Stimulated activated CD4-positive, alpha-beta T cell treated with anti-CD3 and anti-CD28 coated beads, Interleukin-1b, Interleukin-23, amount 100 ng/mL, for 4 hours (primary cell): ENCODE data around the gene TCEA3.
"Not testable (repeated sequence)": the region's sequence is repeated elsewhere in the genome, so short reads cannot be mapped to it uniquely, and the experiment has no call there.

ENCODE experiments used
- DNase-seq, 2 donors: peaks; one replicate each; pipeline ENCODE4 v3.0.0-alpha.2; 2020; ENCODE audit warnings: low read depth in 2 of 2

Gene TCEA3

DNA sequence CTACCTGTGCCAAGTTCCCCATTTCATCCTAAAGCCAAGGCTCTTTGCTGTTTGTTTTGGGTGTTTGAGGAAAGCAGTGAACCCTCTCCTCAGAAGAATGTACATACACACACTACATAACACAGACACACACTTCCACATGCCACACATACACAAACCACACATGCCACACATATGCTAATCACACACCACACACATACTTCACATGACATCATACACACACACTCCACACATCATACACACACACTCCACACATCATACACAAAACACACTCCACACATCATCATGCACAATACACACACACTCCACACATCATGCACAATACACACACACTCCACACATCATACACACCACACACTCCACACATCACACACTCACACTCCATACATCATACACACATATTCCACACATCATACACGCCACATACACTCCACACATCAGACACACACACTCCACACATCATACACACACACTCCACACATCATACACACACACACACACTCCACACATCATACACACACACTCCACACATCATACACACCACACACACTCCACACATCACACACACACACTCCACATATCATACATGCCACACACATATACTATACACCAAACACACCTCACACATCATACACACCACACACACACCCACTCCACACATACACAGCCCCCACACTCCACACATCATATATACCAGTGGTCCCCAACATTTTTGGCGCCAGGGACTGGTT, 32.3 kb downstream of the TCEA3 start:
- no peak for DNase-seq

DNA sequence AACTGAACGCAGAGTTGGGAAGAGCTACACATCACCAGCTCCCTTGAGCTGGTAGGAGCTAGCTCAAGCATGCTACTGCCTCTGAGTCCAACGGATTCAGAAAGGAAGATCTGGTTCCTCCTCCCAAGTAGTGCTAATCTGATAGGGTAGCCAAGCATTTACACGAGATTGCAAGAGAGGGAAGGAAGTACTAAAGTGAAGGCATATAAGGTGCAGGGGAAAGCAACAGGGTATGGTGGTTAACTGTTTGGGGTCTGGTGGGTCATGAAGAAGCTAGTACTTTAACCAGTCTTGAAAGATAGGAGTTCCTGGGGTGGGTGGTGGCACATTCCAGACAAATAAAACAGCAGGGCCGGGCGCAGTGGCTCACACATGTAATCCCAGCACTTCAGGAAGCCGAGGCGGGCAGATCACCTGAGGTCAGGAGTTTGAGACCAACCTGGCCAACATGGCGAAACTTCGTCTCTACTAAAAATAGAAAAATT, 34.7 kb downstream of the TCEA3 start:
- DNase-seq = no peak

DNA sequence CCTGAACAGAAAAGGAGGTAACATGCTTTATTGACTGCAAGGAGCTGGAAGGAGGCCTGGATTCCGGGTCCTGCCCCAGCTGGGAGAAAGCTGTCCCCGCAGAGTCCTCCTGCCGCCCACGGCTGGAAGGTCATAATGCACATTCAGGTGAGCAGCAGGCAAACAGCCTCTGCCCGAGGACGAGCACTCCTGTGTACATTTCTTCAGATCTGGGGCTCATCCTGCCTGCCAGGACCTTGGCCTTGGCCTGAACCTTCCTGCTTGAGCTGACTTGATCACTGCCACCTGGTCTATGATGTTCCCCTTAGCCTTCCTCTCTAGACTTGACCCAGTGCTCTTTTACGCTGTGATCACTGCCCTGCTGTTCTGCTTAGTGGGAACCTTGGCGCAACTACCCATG, 37.1 kb downstream of the TCEA3 start:
- DNase-seq = no peak

DNA sequence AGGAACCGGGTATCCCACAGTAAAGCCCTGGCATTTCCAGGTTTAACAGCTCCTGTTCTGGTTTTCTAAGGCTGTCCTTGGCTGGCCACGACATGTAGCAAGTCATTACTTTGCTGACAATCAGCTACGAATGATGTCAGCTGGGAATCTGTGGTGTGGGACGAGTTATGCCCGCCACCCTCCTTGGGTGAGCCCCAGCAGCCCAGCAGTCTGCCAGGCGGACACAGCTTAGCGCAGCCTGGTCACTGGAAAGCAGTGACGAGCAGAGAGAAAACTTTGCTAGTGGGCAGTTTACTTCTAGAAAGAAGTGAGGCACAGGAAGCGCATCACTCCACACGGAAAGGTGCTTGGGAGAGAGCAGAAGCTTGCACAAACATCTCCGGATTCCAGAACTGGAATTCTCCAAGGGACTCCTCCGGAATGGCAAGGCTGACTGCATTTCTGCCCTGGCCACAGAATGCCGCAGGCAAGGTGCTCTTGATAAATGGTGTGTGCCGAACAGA, 39.4 kb downstream of the TCEA3 start:
- DNase-seq = no peak

DNA sequence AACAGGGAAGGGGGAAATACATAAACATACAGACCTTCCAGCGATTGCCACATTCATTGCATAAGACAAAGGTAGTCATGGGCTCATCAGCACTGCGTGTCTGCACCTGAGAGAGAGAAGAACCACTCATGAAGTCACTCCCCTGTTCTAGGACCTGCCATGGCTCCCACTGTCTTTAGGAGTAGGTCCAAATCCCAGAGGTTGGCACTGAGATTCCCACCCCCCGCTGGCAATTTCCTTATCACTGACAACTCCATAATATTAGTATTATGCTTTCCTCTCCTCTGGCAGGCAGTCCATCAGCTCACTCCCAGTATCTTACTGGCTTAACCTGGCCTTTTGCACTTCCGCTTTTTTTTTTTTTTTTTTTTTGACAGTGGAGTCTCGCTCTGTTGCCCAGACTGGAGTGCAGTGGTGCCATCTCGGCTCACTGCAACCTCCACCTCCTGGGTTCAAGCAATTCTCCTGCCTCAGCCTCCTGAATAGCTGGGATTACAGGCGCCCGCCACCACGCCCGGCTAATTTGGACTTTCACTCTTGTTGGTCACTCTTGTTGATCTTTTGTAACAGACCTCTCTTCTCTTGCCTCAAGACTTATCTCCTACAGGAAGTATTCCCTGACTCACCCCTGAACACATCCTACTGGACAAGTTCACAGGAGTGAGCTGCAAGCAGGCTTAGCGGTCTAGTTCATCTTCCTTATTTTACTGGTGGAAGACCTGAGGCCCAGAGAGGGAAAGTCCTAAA, 40.1 kb downstream of the TCEA3 start:
- no peak for DNase-seq

DNA sequence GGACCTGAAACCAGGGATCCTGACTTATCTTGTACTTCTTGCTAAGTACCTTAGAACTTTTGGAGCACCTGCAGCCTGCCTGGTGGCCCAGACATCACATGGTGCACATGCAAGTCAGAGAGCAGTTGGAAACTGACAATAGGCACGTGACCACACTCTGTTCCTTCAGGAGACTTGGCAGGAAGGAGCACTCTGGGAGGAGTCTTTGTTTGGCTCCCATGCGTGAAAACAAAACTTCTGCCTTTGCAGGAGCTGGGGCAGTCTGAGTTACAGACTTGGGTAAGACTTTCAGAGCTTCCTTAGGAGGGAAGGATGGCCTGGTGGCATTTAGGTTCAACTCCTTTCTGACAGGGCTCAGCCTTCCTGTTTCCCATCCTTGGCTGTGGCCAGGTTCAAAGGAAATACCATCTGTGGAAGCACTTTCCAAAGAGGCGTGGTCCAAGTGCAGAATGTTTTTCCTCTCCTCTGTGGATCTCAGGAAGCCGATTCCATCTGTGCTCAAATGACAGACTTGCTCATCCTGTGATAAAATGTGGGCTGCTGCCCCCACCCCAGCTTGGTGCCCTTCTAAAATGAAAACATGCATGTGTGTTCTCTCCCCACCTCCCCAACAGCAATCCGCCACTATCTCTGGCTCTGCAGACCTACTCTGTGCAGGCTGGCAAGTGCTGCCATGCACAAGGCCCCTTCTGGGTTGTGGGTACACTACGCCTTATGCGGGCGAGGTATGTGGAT, 40.8 kb downstream of the TCEA3 start:
- DNase-seq = no peak

DNA sequence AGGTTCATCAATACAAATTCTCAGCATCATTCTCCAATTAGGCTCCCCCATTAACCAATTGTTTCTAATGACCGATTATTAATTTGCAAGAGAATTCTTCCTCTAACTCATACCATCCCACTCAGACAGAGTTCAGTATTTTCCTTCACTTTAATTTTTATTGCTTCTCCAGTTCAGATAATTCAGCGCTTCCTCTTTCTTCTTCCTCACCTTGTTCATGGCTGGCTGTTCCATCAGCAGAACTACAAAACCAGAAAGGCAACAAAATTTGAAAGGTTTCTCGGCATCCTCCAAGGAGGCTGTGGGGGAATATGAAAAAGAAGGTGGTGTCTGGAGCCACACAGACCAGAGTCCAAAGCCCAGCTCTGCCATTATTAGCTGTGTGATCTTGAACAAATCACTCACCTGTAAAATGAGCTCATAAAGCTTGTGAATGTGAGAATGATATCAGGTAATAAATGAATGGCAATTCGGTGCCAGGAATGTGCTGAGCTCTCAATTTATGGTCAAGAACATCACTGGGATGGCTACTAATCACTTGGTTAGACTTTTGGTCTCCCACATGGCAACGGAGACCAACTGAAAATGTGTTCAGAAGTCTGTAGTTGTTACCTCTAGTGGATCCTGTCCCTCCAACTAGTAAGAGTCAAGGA, 43.2 kb downstream of the TCEA3 start:
- no peak for DNase-seq

DNA sequence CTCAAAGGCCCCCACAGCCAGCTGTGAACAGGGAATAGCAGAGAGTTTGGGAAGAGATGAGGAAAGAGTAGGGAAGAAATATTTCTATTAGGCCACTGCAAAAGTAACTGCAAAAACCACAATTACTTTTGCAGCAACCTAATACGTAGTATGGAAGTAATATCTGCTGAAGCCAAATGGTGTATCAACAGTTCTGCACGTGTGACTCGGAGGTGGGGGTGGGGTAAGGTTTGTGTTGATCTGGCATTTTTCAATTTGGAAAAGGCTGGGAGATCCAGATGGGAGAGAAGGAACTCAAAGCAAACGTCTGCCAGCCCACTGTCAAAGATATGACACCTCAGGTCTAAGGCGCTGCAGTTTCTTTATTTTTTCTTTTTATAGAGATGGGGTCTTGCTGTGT, 43.8 kb downstream of the TCEA3 start:
- DNase-seq = no peak

DNA sequence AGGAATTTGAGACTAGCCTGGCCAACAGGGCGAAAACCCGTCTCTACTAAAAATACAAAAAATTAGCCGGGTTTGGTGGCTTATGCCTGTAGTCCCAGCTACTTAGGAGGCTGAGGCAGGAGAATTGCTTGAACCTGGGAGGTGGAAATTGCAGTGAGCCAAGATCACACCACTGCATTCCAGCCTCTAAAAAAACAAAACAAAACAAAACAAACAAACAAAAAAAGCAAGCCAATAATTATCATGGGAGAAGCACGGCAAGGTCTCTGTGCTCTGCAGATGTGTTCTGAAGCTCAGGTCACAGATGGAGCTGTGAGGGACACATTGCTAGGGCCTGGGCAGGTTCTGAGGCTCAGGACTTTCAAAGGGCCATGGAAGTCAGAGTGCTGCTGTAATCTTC, 44.3 kb downstream of the TCEA3 start:
- DNase-seq = not testable (repeated sequence)

DNA sequence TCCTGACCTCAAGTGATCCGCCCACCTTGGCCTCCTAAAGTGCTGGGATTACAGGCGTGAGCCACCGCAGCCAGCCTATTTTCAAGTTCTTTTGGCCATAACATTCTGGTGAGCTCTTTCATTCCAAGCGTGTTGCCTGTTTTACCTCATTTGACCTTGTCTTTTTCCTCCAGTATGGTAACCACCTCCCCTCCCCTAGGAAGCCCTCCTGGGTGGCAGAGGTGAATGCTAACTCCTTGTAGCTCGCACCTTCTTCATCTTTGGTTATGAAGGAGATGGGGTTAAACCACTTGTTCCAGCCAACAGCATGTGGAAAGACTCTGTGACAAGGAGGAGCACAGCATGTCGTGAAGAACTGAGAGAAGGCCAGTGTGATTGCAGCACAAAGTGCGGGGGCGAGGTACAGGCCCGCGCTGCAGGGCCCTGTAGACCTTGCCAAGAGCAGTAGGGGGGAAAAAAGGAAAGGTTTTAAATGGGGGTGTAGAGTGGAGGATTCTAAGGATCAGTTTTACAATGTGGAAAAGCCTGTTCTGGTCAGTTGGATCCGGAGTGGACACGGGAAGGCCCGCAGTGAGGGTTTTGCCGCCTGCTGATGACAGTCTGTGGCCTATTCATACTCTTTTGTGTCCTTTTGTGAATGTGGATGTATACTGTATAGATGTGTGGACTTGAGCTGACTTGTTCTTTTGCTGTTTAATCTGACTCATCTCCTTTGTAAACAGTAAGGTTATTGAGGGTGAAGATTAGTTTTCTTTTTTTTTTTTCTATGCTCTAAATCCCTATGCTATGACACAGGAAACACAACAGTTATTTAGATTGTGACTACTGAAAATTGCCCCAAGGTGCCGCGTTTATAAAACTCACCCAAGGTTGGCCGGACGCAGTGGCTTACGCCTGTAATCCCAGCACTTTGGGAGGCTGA, 47.4 kb downstream of the TCEA3 start:
- no peak for DNase-seq

DNA sequence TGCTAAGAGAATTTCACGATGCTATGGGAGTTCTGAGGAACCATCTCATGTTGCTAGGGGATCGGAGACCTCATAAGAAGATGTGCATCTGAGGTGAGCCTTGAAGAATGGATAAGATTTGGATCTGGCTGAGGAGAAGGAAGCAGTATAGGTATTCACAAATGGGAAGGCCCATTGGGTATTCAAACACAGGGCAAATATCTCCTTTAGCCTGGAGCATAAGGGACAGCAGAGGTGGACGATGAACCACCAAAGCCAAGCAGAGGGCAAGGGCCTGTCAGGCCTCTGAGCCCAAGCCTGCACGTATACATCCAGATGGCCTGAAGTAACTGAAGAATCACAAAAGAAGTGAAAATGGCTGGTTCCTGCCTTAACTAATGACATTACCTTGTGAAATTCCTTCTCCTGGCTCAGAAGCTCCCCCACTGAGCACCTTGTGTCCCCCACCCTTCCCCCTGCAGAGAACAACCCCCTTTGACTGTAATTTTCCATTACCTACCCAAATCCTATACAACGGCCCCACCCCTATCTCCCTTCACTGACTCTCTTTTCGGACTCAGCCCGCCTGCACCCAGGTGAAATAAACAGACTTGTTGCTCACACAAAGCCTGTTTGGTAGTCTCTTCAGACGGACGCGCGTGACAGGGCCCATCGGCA, 50.3 kb downstream of the TCEA3 start:
- DNase-seq = not testable (repeated sequence)

DNA sequence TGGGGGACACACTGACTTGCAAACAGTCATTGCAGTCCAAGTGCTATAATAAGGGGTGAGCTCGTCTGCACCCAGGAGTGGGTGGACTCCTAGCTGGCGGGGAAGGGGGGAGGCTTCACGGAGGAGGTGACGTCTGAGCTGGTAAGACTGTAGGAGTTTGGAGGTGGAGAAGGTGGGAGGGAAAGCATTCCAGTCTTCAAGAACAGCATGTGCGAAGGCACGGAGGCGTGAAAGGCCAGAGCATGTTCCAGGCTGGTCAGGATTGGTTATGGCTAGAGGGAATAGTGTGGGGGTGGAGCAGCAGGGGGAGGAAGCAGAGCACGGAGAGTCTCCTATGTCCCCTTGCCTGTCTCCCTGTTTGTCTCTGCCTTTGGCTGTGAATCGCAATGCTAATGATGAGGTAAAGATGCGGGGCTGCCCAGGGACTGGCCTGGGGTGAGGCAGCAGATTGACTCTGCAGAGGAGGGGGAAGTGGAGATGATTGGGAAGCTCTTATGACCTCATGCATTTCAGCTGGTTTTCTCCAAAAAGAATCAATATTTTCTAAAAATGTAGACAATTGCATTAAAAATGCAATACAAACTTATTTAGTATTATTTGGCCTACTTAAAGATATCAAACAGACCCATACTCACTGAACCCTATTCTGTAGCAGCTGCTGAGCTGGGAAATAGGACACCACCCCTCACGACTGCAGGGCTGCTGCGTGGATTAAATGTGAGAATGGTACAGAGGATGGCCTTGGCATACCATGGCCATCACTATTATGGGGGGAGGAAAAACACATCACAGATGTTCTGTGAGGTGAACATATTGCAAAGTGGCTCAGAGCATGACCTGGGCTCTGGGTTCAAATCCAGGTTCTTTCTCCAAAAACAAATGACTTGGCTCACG, 52.3 kb downstream of the TCEA3 start:
- no peak for DNase-seq

DNA sequence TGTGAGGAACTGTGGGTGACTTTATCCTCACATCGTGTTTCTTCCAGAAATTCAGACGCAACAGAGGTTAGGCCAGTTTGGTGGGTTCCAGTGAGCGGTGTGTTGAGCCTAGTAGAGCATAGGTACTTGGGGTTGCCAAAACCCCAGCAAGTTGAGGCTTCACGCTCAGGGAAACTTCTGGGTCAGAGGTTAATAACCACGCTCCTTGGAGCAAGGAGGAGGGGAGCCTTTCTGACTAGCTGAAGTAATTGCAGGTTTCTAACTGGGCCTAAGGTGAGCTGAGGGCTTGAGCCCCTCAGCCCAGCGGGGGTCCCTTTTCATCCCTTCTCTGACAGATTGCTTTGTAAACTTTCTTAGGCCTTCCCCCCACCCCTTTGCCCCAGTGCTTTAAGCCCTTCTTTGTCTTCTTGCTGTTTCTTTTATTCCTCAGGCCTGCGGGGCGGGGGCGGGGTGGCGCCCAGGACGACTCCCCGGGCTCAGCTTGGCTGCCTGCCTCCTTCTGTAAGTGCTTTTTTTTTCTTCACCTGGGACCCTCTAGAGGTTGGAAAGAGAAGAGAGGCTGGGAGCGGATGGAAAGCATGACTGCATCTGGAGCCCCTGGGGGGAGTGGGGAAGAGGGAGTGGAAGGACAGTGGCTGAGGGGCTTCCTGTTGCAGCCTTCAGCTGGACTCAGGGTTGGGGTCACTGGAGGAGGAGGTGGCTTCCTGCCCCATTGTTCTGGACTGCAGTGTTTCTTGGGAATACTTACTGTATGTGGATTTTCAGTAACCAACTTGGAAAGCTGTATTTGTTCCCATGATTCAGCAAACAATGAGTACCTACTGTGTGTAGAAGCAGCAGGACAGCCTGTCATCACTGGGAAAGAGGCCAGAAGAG, 53.6 kb downstream of the TCEA3 start:
- no peak for DNase-seq

DNA sequence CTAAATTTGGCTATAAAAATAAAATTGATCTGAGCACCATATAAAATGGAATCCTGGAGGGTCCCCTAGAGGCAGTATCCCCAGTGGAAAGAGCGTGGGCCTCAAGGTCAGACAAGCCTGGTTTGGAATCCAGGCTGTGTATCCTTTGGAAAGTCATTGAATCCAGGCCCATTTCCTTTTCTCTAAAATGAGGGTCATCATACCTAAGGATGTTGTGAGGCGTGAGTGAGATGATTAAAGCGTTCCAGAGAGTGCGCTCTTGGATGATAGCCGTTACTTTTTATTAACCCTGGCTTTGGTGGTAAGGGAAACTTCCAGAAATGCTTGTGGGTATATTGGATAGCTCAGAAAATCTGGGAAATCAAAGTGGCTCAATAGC, 54.2 kb downstream of the TCEA3 start:
- DNase-seq = no peak

DNA sequence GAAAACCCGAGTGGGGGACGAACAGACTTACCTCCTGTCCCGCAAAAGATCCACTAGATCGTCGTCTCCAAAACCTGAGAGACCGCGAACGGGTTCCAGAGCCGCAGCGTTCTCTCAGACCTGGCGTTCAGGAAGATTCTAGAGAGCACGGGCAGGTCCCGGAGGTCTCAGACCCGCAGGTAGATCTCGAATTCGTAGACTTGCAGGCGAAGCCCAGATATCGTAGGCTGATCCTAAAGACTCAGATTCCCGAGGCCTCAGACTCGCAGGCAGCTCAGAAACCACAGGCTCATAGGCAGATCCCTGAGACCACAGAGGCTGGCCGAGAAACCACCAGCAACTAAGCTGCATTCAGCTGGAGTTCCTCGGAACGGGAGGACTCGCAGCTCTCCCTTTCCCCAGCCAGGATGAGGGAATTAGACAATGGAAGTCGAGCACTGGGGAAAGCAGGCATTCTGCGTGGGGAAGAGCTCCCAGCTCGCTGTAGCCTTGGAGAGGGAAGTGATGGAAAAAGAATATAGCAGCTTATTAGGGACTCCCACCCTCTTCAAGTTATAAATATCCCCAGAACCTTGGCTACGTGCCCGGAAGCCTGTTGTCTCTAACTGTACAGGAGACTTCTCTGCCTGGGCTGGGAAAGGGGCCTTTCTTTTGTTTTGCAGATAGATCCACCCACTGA, 55.1 kb downstream of the TCEA3 start, which contains the start of gene ZNF436:
ZNF436 (minus strand) TSS at position 502 of the 679 bp plus-strand sequence. CDS start 1,831 bp downstream, outside the sequence.
- DNase-seq = peak; percentile 16 to 19

DNA sequence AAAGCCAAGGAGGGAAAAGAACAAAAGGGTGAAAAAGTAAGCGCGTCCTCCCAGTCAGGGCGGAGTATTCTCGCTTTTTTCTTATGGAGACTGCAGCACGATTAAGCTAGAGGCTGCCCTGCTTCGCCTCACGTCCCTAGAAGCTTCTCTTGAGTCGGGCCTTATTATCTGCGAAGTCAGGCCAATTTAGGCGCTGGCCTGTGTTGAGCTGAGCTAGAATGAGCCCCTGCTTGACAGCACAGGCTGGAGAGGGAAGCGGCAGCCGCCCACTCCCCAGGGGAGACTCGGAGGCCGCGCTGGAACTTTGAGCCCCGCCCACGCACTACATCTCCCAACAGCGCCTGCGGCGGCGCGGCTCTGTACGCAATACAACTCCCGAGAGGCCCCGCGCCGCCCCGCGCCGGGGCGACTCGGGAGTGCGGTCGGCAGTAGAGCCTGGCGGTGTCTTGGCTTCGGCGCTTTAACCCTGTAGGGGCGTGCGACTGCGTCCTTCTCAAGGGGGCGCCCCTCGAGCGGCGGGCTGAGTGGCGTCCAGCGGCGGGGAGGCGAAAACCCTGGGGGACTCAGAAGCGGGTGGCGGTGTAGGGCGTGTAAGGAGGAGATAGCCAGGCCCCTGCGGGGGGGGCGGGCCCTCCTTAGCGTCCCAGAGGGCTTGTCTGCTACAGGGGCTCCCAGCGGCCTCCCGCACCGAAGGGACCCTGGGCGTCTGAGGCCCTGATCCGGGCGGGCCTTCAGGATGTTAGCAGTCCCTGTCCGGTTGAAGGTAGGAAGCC, 55.8 kb downstream of the TCEA3 start:
- peak; percentile 81 to 86 for DNase-seq
